Renal cortical epithelial cell (primary cell): ENCODE results near the gene PHC2. TPM values are rescaled to one million over a fixed set of nuclear protein-coding genes. Genes with fewer than 3 reads are reported as not detected.
A peak's percentile ranks its signal among the peaks of the same experiment; 100 is the strongest.

Experiments
- DNase-seq: peaks from one replicate; pipeline ENCODE4 v3.0.0-alpha.2; 2011; ENCODE audit warnings: low read depth
- total RNA-seq: library from RNA; depleted of rRNA; stranded (reverse); fragments of >200 nt; gene quantifications from 2 replicates; pipeline ENCODE4 v1.2.3, GENCODE V29; 2014

PHC2 gene
- total RNA-seq, 1 donor from 2014 or later = 187 TPM

GRCh38 chr1:33391343-33392078 is 39.4 kb downstream of the PHC2 start:
- DNase-seq = no peak

GRCh38 chr1:33390542-33390941 is 40.4 kb downstream of the PHC2 start:
- no peak for DNase-seq

GRCh38 chr1:33388805-33389771 is 41.8 kb downstream of the PHC2 start:
- peak; percentile 62 for DNase-seq

- DNase-seq = no peak
Observed at GRCh38 chr1:33387625-33388024, 43.3 kb downstream of the PHC2 start.

GRCh38 chr1:33385251-33385650 is 45.6 kb downstream of the PHC2 start:
- no peak for DNase-seq

GRCh38 chr1:33384040-33384812 is 46.7 kb downstream of the PHC2 start:
- peak; percentile 79 for DNase-seq

GRCh38 chr1:33383489-33383888 is 47.4 kb downstream of the PHC2 start:
- no peak for DNase-seq

GRCh38 chr1:33382661-33383415 is 48.1 kb downstream of the PHC2 start:
- DNase-seq = no peak

- DNase-seq = no peak
Observed at GRCh38 chr1:33381977-33382376, 48.9 kb downstream of the PHC2 start.

- DNase-seq = peak; percentile 48
Observed at GRCh38 chr1:33380811-33381210, 50.1 kb downstream of the PHC2 start.

- DNase-seq = peak; percentile 49
Observed at GRCh38 chr1:33379631-33380354, 51.1 kb downstream of the PHC2 start.

- DNase-seq = no peak
Observed at GRCh38 chr1:33378976-33379375, 51.9 kb downstream of the PHC2 start.

- DNase-seq = no peak
Observed at GRCh38 chr1:33378524-33378923, 52.4 kb downstream of the PHC2 start.

GRCh38 chr1:33377756-33378155 is 53.1 kb downstream of the PHC2 start:
- no peak for DNase-seq

GRCh38 chr1:33377013-33377412 is 53.9 kb downstream of the PHC2 start:
- no peak for DNase-seq

- DNase-seq = no peak
Observed at GRCh38 chr1:33375316-33375715, 55.6 kb downstream of the PHC2 start.

GRCh38 chr1:33374336-33375105 is 56.4 kb downstream of the PHC2 start:
- DNase-seq = no peak

GRCh38 chr1:33373606-33374005 is 57.3 kb downstream of the PHC2 start:
- no peak for DNase-seq

- no peak for DNase-seq
Observed at GRCh38 chr1:33372677-33373076, 58.2 kb downstream of the PHC2 start.

GRCh38 chr1:33372162-33372561 is 58.7 kb downstream of the PHC2 start:
- DNase-seq = no peak
